Stimulated activated CD8-positive, alpha-beta memory T cell treated with anti-CD3 and anti-CD28 coated beads, Interleukin-4, amount 100 ng/mL, for 48 hours (primary cell): ENCODE data around the gene TSPAN13.
A peak's percentile ranks its signal among the peaks of the same experiment; 100 is the strongest.

Experiments
- DNase-seq: peaks from one replicate; pipeline ENCODE4 v3.0.0-alpha.2; 2020

Gene TSPAN13

GRCh38 chr7:16753102-16753931, at the start of gene TSPAN13:
TSPAN13 (plus strand) TSS chr7:16753755; CDS start chr7:16753968, 213 bp downstream.
- DNase-seq = peak; percentile 80

GRCh38 chr7:16708511-16708910, 45.0 kb upstream of the TSPAN13 start:
- no peak for DNase-seq

- no peak for DNase-seq
Observed at GRCh38 chr7:16708980-16709379, 44.6 kb upstream of the TSPAN13 start.

- DNase-seq = no peak
Observed at GRCh38 chr7:16710651-16711050, 42.9 kb upstream of the TSPAN13 start.

- no peak for DNase-seq
Observed at GRCh38 chr7:16711730-16712129, 41.8 kb upstream of the TSPAN13 start.

- DNase-seq = peak; percentile 35
Observed at GRCh38 chr7:16712916-16713315, 40.6 kb upstream of the TSPAN13 start.

GRCh38 chr7:16715928-16716327, 37.6 kb upstream of the TSPAN13 start:
- no peak for DNase-seq

GRCh38 chr7:16718111-16718656, 35.4 kb upstream of the TSPAN13 start:
- no peak for DNase-seq

- DNase-seq = no peak
Observed at GRCh38 chr7:16719699-16720098, 33.9 kb upstream of the TSPAN13 start.

GRCh38 chr7:16721541-16721940, 32.0 kb upstream of the TSPAN13 start:
- no peak for DNase-seq

- no peak for DNase-seq
Observed at GRCh38 chr7:16724344-16724743, 29.2 kb upstream of the TSPAN13 start.

GRCh38 chr7:16726189-16726588, 27.4 kb upstream of the TSPAN13 start:
- no peak for DNase-seq

GRCh38 chr7:16727736-16728135, 25.8 kb upstream of the TSPAN13 start:
- no peak for DNase-seq

- no peak for DNase-seq
Observed at GRCh38 chr7:16728811-16729210, 24.7 kb upstream of the TSPAN13 start.

GRCh38 chr7:16729541-16729940, 24.0 kb upstream of the TSPAN13 start:
- DNase-seq = no peak

GRCh38 chr7:16730937-16731336, 22.6 kb upstream of the TSPAN13 start:
- DNase-seq = no peak

- no peak for DNase-seq
Observed at GRCh38 chr7:16732828-16733227, 20.7 kb upstream of the TSPAN13 start.

- no peak for DNase-seq
Observed at GRCh38 chr7:16734148-16734726, 19.3 kb upstream of the TSPAN13 start.

- DNase-seq = no peak
Observed at GRCh38 chr7:16735020-16735419, 18.5 kb upstream of the TSPAN13 start.

- DNase-seq = no peak
Observed at GRCh38 chr7:16738011-16738688, 15.4 kb upstream of the TSPAN13 start.

- DNase-seq = no peak
Observed at GRCh38 chr7:16739863-16740622, 13.5 kb upstream of the TSPAN13 start.

- no peak for DNase-seq
Observed at GRCh38 chr7:16740623-16740953, 13.0 kb upstream of the TSPAN13 start.

GRCh38 chr7:16740996-16741395, 12.6 kb upstream of the TSPAN13 start:
- no peak for DNase-seq
